H1 (cell line): ENCODE data around the gene GNG10. TPM values are rescaled to one million over a fixed set of nuclear protein-coding genes. Genes with fewer than 3 reads are reported as not detected.
A peak's percentile ranks its signal among the peaks of the same experiment; 100 is the strongest.

Experiments used
- CTCF ChIA-PET: fragments of 300-600 bp; sonication (Branson Sonifier 250); formaldehyde crosslinking; loops from one replicate; lab custom pipeline; 2021; ENCODE audit not compliant: partially characterized antibody; lab: Charles Lee
- POLR2A ChIA-PET: fragments of 300-600 bp; sonication (Branson Sonifier 250); formaldehyde crosslinking; loops from one replicate; lab custom pipeline; 2021; ENCODE audit warnings: inconsistent platforms; ENCODE audit not compliant: partially characterized antibody; lab: Charles Lee
- DNase-seq, 2 experiments: peaks; one replicate each; pipeline versions ENCODE4 v3.0.0 to v3.0.0-alpha.2; 2010 to 2022; ENCODE audit warnings: low spot score in 2 of 2, low read depth in 1 of 2, mixed read lengths in 1 of 2
- FAIRE-seq: peaks from 2 replicates; lab custom pipeline; 2011; peaks lifted over from hg19 to GRCh38; lab: Jason Lieb, UNC
- H2AFZ ChIP-seq: 2 replicates; pipeline ENCODE4 v1.8.1; 2012; ENCODE audit warnings: low read length, inconsistent platforms
- H2AK5ac ChIP-seq: 2 replicates; pipeline ENCODE4 v1.6.1; 2013; ENCODE audit warnings: low read depth, low read length
- H2BK120ac ChIP-seq: replicated peaks from 2 replicates; pipeline ENCODE3; 2013; ENCODE audit warnings: low read depth, low read length, inconsistent platforms
- H2BK12ac ChIP-seq: 2 replicates; pipeline ENCODE4 v1.6.1; 2013; ENCODE audit warnings: low read depth, low read length
- H2BK15ac ChIP-seq: 2 replicates; pipeline ENCODE4 v1.6.1; 2013; ENCODE audit warnings: low read length
- H2BK20ac ChIP-seq: 2 replicates; pipeline ENCODE4 v1.6.1; 2013; ENCODE audit warnings: low read length
- H2BK5ac ChIP-seq: 2 replicates; pipeline ENCODE4 v1.6.1; 2013; ENCODE audit warnings: low read depth, low read length
- H3K14ac ChIP-seq: 2 replicates; pipeline ENCODE4 v1.6.1; 2013; ENCODE audit warnings: inconsistent platforms; ENCODE audit not compliant: insufficient read length
- H3K18ac ChIP-seq: 2 replicates; pipeline ENCODE4 v1.6.1; 2013; ENCODE audit warnings: low read length; ENCODE audit errors: extremely low read depth
- H3K23ac ChIP-seq: 2 replicates; pipeline ENCODE4 v1.6.1; 2013; ENCODE audit warnings: inconsistent platforms; ENCODE audit not compliant: insufficient read length
- H3K23me2 ChIP-seq: 2 replicates; pipeline ENCODE4 v1.6.1; 2013; ENCODE audit warnings: low read depth, low read length
- H3K27ac ChIP-seq: 2 replicates; pipeline ENCODE4 v1.6.1; 2011; ENCODE audit warnings: low read depth, low read length, inconsistent platforms
- H3K27me3 ChIP-seq, 4 experiments: replicated peaks in 1 of 4; 1 replicate in 1 of 4; 2 replicates in 3 of 4; pipeline versions ENCODE4 v1.6.1 to v1.8.1; 2011 to 2013; ENCODE audit warnings: low read length in 3 of 4, mild to moderate bottlenecking in 3 of 4, inconsistent platforms in 2 of 4, mixed read lengths in 2 of 4, moderate library complexity in 1 of 4; ENCODE audit not compliant: control insufficient read depth in 3 of 4, insufficient read depth in 3 of 4; ENCODE audit errors: extremely low read depth in 1 of 4
- H3K36me3 ChIP-seq, 4 experiments: 2 replicates each; pipeline versions ENCODE4 v1.6.1 to v1.8.1; 2011 to 2013; ENCODE audit warnings: mild to moderate bottlenecking in 4 of 4, low read length in 3 of 4, moderate library complexity in 2 of 4, control low read depth in 1 of 4, inconsistent platforms in 1 of 4; ENCODE audit not compliant: insufficient read depth in 4 of 4, control insufficient read depth in 2 of 4
- H3K4ac ChIP-seq: replicated peaks from 2 replicates; pipeline ENCODE3; 2013; ENCODE audit warnings: low read length, low read depth, mixed read lengths, inconsistent platforms; ENCODE audit not compliant: insufficient read length
- H3K4me1 ChIP-seq, 4 experiments: replicated peaks in 1 of 4; 1 replicate in 1 of 4; 2 replicates in 3 of 4; pipeline versions ENCODE4 v1.6.1 to v1.8.1; 2011 to 2013; ENCODE audit warnings: low read length in 3 of 4, inconsistent platforms in 2 of 4, mixed read lengths in 1 of 4; ENCODE audit not compliant: insufficient read depth in 4 of 4, control insufficient read depth in 3 of 4
- H3K4me2 ChIP-seq, 2 experiments: 2 replicates each; pipeline versions ENCODE4 v1.6.1 to v1.8.1; 2011 to 2013; ENCODE audit warnings: low read depth in 2 of 2, low read length in 2 of 2, control low read depth in 1 of 2, inconsistent platforms in 1 of 2, mild to moderate bottlenecking in 1 of 2; ENCODE audit not compliant: insufficient read depth in 1 of 2
- H3K4me3 ChIP-seq, 4 experiments: fragments of 200-600, 300-600 bp in 1 of 4; sonication (generic), shearing (Covaris generic), sonication (Bioruptor Twin) in 1 of 4; 2 replicates each; pipeline versions ENCODE4 v1.5.1 to v1.8.1; 2011 to 2016; ENCODE audit warnings: low read length in 4 of 4, low read depth in 3 of 4, control low read depth in 2 of 4, inconsistent platforms in 2 of 4, mild to moderate bottlenecking in 2 of 4, mixed read lengths in 1 of 4, moderate library complexity in 1 of 4; ENCODE audit not compliant: insufficient read depth in 2 of 4; ENCODE audit errors: extremely low read depth in 1 of 4
- H3K56ac ChIP-seq: replicated peaks from 2 replicates; pipeline ENCODE3; 2013; ENCODE audit warnings: low read depth, mild to moderate bottlenecking, mixed read lengths, low read length, inconsistent platforms; ENCODE audit not compliant: insufficient read length
- H3K79me1 ChIP-seq: 2 replicates; pipeline ENCODE4 v1.6.1; 2013; ENCODE audit warnings: low read depth, low read length, control low read depth
- H3K79me2 ChIP-seq, 2 experiments: 2 replicates each; pipeline versions ENCODE4 v1.6.1 to v1.8.1; 2012 to 2013; ENCODE audit warnings: low read length in 2 of 2, mild to moderate bottlenecking in 2 of 2, inconsistent platforms in 1 of 2; ENCODE audit not compliant: insufficient read depth in 2 of 2, control insufficient read depth in 1 of 2
- H3K9ac ChIP-seq, 4 experiments: replicated peaks in 1 of 4; 1 replicate in 1 of 4; 2 replicates in 3 of 4; pipeline versions ENCODE4 v1.6.1 to v1.8.1; 2011 to 2013; ENCODE audit warnings: low read depth in 3 of 4, low read length in 3 of 4, control low read depth in 2 of 4, mild to moderate bottlenecking in 2 of 4, moderate library complexity in 2 of 4, inconsistent platforms in 1 of 4; ENCODE audit errors: extremely low read depth in 1 of 4
- H3K9me3 ChIP-seq, 2 experiments: 2 replicates each; pipeline versions ENCODE4 v1.6.1 to v1.8.1; 2012 to 2013; ENCODE audit warnings: mild to moderate bottlenecking in 2 of 2, moderate library complexity in 2 of 2, control low read depth in 1 of 2, inconsistent platforms in 1 of 2, low read depth in 1 of 2, low read length in 1 of 2, mixed read lengths in 1 of 2; ENCODE audit not compliant: insufficient read depth in 2 of 2
- H4K20me1 ChIP-seq, 2 experiments: replicated peaks in 1 of 2; 2 replicates each; pipeline versions ENCODE3 to v1.8.1; 2011 to 2013; ENCODE audit warnings: inconsistent platforms in 2 of 2, low read length in 2 of 2, mild to moderate bottlenecking in 1 of 2; ENCODE audit not compliant: insufficient read depth in 2 of 2, control insufficient read depth in 1 of 2
- H4K5ac ChIP-seq: 2 replicates; pipeline ENCODE4 v1.6.1; 2013; ENCODE audit warnings: low read length, low read depth, mixed read lengths, inconsistent platforms; ENCODE audit not compliant: insufficient read length
- H4K8ac ChIP-seq: 2 replicates; pipeline ENCODE4 v1.8.0; 2013; ENCODE audit warnings: mild to moderate bottlenecking, moderate library complexity, low read length, inconsistent platforms; ENCODE audit not compliant: insufficient read depth; ENCODE audit errors: extremely low read depth
- H4K91ac ChIP-seq: replicated peaks from 2 replicates; pipeline ENCODE3; 2013; ENCODE audit warnings: low read length, mixed read lengths, inconsistent platforms; ENCODE audit not compliant: insufficient read length
- CREB1 ChIP-seq: IDR thresholded peaks from 2 replicates; pipeline ENCODE4 v1.6.1; 2012; ENCODE audit warnings: inconsistent platforms
- CTCF ChIP-seq, 3 experiments: IDR thresholded peaks; 1 replicate in 2 of 3; 2 replicates in 1 of 3; pipeline versions ENCODE4 v1.5.1 to v1.6.1; 2011; ENCODE audit warnings: low read length in 3 of 3, mild to moderate bottlenecking in 3 of 3, inconsistent platforms in 2 of 3, low read depth in 1 of 3, moderate library complexity in 1 of 3; ENCODE audit not compliant: insufficient read depth in 1 of 3; ENCODE audit errors: control extremely low read depth in 1 of 3
- POU5F1 ChIP-seq: IDR thresholded peaks from 2 replicates; pipeline ENCODE4 v1.6.1; 2011; ENCODE audit warnings: low read depth, mild to moderate bottlenecking, low read length, moderate library complexity
- RAD21 ChIP-seq, 2 experiments: IDR thresholded peaks in 1 of 2; conservative IDR thresholded peaks in 1 of 2; 2 replicates each; pipeline ENCODE4 v1.6.1; 2011; ENCODE audit warnings: low read depth in 2 of 2, low read length in 2 of 2, improper control_type of control experiment in 1 of 2, inconsistent platforms in 1 of 2, mild to moderate bottlenecking in 1 of 2, moderate library complexity in 1 of 2
- WGBS, 2 experiments: shearing (Covaris generic) in 1 of 2; methylation state at CpG; one replicate each; pipeline versions ENCODE4 v1.1.6 to v1.1.7; 2013 to 2015; ENCODE audit warnings: low lambda C conversion rate in 2 of 2, mixed read lengths in 2 of 2, inconsistent platforms in 1 of 2, low coverage in 1 of 2, missing lambda C conversion rate in 1 of 2; ENCODE audit not compliant: insufficient replicate concordance in 2 of 2, insufficient coverage in 1 of 2, insufficient read length in 1 of 2; ENCODE audit errors: extremely low coverage in 1 of 2, missing lambda C conversion rate in 1 of 2; 5-methylcytosine and 5-hydroxymethylcytosine counted together
- polyA plus RNA-seq, 7 experiments: library from polyadenylated mRNA; depleted of rRNA in 3 of 7; stranded (reverse) in 5 of 7; unstranded in 2 of 7; fragments of >200 nt in 5 of 7; fragments of 200-250 nt in 2 of 7; gene quantifications; 1 replicate in 5 of 7; 2 replicates in 1 of 7; 4 replicates in 1 of 7; pipeline versions ENCODE4 v1.2.1 to v1.2.3, GENCODE V29; 2011 to 2013; ENCODE audit warnings: missing spikeins in 2 of 7, mixed read lengths in 2 of 7
- total RNA-seq: library from RNA; stranded (reverse); fragmentation: NEBNext Ultra II Directional; extraction: Animal tissue kit (Norgen Biotek cat#: 25700); gene quantifications from 2 replicates; pipeline ENCODE4 v1.2.1, GENCODE V29; 2021

GNG10 gene
- total and polyA plus RNA-seq, 2 of the 8 experiments (the other 6 are each of a cell fraction or from before 2014, with no cell fraction given) = 24.7 to 28.5 TPM

GRCh38 chr9:111712369-111712768 is 51.0 kb downstream of the GNG10 start:
- Histone ChIP-seq H3K23ac (no peak overlapping the region), H3K27me3 (no peaks in the 10 kb centered on the region), H2AFZ (no peak overlapping the region), H2BK20ac (no peak overlapping the region), H2BK15ac (no peak overlapping the region), H3K79me2 (no peaks in the 10 kb centered on the region), H3K79me1 (no peaks in the 10 kb centered on the region), H3K36me3 (no peaks in the 10 kb centered on the region; a peak in 1 of 8 replicates), H3K23me2 (no peaks in the 10 kb centered on the region), H3K9me3 (no peaks in the 10 kb centered on the region), H2BK12ac (no peak overlapping the region), H4K91ac (no peak overlapping the region), H3K18ac (no peak overlapping the region), H3K14ac (no peak overlapping the region), H3K4me3 (no peak overlapping the region), H3K4me1 (no peaks in the 10 kb centered on the region), H4K20me1 (no peaks in the 10 kb centered on the region), H2AK5ac (no peak overlapping the region), H3K4ac (no peak overlapping the region), H4K5ac (no peak overlapping the region), H2BK5ac (no peak overlapping the region), H3K9ac (no peak overlapping the region), H4K8ac (no peak overlapping the region), H3K4me2 (no peak overlapping the region), H2BK120ac (no peak overlapping the region), H3K56ac (no peak overlapping the region), H3K27ac (no peak overlapping the region)
- no peak for TF ChIP-seq POU5F1
- peak in 1 of 2 experiments; percentile 26; a peak in 2 of 4 replicates for TF ChIP-seq RAD21 (IDR thresholded peaks at IDR 0.05 in 1 of 2, conservative IDR thresholded peaks at IDR 0.05 in 1 of 2; ENCODE audit: low read depth in 2 of 2, low read length in 2 of 2)
- TF ChIP-seq CTCF (IDR thresholded peaks at IDR 0.05; ENCODE audit: control extremely low read depth in 1 of 3, insufficient read depth in 1 of 3, low read depth in 1 of 3, low read length in 3 of 3) = peak in 2 of 3 experiments; percentile 8 to 28; a peak in 1 of 4 replicates
- no peak for TF ChIP-seq CREB1
- ChIA-PET CTCF (interaction anchor here (0.6 to 1.6 kb wide), 5 partner anchors 12 to 240 kb away, joined by 3 to 4 read pairs (median 3); no protein-coding TSS in a partner anchor), POLR2A (no interaction called here)
- FAIRE-seq (peak; percentile 7), DNase-seq (no peak)
- 59% methylated on average over 3 of the region's 3 CpGs; no CpG with 5 or more reads in 1 of the 2 experiments for WGBS, 2 experiments
